Activated T-cell treated with anti-CD3 and anti-CD28 coated beads for 1 hour (primary cell): Measurements from ENCODE around the gene WDR73.
A peak's percentile ranks its signal among the peaks of the same experiment; 100 is the strongest.
"Not testable (repeated sequence)": the region's sequence is repeated elsewhere in the genome, so short reads cannot be mapped to it uniquely, and the experiment has no call there.

Experiments
- DNase-seq: peaks from one replicate; pipeline ENCODE4 v3.0.0-alpha.2; 2020; ENCODE audit warnings: low read depth

Gene WDR73

DNA sequence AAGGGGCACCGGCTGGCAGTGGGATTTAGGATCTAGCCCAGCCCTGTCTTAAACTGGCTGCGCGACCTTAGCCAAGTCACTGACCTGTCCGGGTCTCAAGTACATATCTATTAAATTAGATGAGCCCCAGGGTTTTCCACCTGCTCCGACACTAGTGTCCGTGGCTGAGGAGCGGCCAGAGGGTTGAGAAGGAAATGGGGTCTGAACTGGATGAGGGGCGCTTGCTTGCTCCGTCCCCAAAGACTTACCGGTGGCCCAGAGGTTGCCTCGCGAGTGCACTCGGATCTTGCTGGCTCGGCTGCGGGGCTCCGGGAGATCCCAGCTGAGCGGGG is 3.6 kb upstream of the WDR73 start:
- DNase-seq: no peak

DNA sequence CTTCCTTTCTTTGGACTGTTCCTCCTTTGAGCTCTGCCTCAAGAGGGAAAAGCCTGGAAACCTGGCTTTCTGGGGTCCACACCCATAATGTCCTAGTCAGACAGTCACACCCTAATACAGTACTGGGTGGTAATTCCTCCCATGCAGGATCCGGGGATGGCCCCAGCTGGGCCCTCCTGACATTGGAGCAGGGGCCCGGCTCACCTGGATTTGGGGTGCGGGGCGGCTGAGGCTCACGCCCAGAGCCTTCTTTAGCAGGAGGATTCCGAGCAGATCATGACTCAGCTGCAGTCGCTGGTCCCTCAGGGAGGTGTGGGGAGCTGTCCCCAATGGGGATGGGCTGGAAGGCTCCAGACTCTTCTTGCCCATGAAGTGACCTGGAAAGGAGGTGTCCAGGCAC is 2.9 kb upstream of the WDR73 start:
- no peak for DNase-seq

DNA sequence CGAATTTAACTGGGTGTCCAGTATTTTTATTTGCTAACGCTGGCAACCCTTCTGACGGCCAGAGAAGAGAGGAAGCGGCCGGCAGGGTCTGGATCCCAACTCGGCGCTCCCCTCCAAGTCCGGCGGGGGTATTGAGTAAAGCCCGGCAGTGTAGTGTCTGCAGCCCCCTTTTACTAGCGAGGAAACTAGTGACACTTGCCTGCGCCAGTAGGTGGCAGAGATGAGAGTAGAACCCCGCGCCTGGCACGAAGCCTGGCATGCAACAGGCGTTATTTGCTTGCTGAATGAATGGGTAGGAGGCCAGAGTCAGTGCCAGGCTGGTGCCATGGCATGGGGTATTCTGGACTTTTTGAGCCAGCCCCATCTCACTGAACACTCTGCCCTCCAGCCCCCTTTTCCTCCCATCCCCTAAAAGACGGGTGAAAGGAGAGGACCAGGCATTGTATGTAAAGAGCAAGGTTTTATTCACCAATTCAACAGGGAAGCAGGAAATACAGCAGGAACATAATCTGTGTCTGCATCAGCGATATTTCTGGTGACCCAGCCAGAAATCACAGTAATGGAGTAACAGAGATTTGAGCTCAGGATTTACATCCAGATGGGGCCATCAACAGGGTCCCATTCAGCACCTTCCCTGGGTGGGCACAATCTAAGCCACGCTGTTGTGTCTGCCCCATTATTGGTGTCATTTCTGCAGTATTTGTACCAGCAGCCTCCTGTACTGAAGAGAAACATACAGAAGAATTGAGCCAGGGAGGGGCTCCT is 788 bp upstream of the WDR73 start:
- DNase-seq: peak; percentile 64

DNA sequence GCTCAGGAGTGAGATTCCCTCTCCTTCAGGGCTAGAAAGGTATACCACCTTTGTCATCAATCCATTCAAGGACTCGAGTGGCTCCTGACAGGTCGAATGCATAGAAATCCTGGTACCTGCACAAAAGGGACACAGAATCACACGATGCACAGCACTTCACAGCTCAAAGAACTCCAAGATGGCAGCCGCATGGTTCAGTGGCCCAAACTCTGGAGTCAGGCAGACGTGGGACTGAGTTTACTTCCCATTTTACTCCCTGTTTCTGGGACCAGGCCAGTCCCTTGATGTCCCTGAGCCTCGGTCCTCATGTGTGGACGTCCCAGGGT is 536 bp downstream of the WDR73 start:
- no peak for DNase-seq

DNA sequence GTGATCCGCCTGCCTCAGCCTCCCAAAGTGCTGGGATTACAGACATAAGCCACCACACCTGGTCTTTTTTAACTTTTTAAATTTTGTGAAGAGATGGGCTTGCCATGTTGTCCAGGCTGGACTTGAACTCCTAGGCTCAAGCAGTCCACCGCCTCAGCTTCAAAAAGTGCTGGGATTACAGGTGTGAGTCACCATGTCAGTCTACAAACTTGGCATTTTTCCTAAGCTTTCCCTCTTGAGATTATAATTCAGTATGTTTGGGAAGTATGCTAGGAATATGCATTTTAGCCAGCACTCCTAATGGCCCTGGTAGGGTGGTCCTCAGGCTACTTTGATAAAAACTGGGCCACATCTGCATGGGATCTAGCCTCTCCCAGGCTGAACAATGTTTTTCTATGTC is 4.4 kb downstream of the WDR73 start:
- DNase-seq: no peak

DNA sequence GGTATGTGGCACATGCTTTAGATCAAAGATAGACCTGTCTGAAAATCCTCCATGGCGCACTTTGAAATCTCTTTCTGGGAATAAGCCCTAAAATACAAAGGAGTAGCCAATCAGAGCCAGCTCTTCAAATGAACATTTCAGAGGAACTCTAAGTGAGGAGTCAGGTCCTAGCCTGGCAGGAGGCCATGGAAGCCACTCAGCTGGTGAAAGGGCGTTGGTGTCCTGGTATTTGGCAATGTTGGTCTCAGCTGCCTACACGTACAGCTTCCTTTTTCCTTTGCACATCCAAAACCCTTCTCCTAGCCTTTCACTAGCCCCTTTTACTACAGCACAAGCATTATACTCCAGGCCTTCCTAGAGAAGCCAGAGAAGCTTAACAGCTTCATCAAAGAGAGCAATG is 5.5 kb downstream of the WDR73 start:
- no peak for DNase-seq

DNA sequence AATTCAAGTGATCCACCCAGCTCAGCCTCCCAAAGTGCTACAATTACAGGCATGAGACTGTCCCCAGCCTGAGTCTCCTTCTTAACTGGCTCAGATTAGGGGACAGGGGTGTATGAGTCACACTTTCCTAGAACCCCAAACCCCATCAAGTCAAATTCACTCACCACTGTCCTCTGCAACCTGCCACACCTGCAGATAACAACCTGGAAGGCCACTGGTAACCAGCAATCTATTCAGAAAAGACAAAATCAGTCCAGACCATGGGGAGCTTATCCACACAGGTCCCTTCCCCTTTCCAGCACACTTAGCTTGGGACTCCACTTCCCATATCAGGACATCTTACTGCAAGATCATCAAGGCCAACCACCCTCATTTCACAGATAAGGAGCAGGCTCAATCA is 6.4 kb downstream of the WDR73 start:
- no peak for DNase-seq

DNA sequence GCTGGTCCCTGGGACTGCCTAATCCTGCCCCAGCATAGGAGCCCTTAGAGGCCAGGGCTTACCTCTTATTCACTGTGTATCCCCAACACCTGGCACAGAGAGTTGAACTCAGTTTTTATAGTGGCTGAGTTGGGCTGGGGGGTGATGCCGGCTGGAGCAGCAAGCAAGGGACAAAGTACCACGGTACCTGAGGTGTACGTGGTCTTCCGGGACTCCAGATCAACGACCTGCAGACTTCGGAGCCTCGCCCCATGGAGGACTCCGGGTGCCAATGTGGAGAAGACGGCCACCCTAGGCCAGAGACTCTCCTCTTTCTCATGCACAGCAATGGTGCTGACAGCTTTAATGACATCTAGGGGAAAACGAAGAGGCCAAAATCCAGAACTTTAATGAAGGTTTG is 8.1 kb downstream of the WDR73 start:
- DNase-seq: no peak

DNA sequence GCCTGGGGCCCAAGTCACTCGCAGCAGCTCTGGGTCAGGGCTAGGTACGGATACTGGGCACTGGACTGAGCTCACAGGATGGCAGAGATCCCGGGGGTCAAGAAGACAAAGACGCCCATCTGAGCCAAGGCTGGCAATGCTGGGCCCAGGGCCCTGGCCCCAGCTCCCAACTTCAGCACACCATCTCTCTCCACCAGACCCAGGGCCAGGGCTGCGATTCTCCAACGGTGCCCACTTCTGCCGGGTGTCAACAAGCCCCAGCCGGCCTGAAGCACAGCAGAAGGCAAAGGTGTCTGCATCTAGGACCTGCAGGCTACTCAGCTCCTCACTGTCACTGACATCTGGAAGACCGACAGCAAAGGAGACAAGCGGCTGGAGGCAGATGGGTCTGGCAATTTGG is 8.6 kb downstream of the WDR73 start:
- DNase-seq: no peak

DNA sequence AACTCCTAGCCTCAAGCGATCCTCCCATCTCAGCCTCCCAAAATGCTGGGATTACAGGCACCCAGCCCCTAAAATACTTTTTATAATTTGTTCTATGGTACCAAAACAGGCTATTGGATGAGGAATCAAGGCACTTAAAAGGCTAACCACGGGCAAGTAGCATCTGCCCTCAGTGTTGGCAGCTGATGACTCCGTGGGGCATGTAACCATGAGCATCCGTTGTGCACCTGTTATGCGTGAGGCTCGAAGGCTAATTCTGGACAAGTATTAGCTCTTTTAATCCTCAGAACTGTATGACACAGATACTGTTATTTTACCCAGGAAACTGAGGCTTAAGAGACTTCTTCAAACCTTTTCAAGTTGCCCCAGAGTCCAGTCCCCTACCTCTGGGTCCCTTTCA is 10.2 kb downstream of the WDR73 start:
- no peak for DNase-seq

DNA sequence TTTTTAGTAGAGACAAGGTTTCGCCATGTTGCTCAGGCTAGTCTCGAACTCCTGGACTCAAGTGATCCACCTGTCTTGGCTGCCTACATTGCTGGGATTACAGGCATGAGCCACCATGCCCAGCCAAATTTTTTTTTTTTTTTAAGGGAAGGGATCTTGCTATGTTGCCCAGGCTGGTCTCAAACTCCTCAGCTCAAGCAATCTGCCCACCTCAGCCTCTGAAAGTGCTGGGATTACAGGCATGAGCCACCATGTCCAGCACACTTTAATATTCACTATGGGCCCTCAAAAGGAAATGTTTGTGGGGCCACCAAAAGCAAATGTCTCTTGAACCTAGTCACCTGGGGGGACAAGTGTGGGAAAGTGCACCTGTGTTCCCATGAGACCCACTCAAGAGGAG is 11.4 kb downstream of the WDR73 start:
- not testable (repeated sequence) for DNase-seq

DNA sequence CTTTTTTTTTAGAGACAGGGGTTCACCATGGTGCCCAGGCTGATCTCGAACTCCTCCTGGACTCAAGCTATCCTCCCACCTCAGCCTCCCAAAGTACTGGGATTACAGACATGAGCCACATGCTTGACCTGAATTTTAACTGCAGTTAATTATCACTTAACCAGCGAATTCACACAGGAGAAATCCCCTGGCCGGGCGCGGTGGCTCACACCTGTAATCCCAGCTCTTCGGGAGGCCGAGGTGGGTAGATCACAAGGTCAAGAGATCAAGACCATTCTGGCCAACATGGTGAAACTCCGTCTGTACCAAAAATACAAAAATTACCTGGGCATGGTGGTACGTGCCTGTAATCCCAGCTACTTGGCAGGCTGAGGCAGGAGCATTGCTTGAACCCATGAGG is 12.2 kb downstream of the WDR73 start:
- not testable (repeated sequence) for DNase-seq

DNA sequence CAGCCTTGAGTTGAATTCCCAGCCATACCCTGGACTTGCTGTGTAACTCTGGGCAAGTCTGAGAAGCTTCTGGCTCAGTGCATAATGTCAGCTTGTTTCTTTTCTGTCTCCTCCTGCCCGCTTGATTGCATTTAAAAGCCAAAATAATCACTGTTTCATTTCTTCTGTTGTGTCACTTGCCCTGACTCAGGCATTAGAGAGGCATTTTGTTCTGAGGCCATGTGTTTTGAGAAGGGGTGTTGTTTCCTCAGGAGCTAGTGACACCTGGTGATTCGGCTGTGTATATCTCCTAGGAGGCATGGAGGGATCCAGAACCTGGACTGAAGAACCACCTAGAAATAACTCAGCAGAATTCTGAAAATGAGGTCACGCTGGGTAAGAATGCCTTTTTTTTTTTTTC is 16.0 kb downstream of the WDR73 start:
- DNase-seq: no peak

DNA sequence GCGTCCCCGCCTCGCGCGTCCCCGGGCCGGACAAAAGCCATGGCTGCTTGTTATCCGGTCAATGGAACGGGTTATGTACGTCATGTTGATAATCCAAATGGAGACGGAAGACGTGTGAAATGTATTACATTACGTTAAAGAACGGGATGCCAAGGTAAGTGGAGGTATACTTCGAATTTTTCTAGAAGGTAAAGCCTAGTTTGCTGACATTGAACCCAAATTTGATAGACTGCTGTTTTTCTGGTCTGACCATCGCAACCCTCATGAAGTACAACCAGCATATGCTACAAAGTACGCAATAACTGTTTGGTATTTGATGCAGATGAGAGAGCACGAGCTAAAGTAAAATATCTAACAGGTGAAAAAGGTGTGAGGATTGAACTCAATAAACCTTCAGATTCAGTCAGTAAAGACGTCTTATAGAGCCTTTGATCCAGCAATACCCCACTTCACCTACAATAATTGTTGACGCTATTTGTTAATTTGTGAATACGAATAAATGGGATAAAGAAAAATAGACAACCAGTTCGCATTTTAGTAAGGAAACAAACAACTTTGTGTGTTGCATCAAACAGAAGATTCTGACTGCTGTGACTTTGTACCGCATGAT is 19.8 kb downstream of the WDR73 start:
- no peak for DNase-seq

DNA sequence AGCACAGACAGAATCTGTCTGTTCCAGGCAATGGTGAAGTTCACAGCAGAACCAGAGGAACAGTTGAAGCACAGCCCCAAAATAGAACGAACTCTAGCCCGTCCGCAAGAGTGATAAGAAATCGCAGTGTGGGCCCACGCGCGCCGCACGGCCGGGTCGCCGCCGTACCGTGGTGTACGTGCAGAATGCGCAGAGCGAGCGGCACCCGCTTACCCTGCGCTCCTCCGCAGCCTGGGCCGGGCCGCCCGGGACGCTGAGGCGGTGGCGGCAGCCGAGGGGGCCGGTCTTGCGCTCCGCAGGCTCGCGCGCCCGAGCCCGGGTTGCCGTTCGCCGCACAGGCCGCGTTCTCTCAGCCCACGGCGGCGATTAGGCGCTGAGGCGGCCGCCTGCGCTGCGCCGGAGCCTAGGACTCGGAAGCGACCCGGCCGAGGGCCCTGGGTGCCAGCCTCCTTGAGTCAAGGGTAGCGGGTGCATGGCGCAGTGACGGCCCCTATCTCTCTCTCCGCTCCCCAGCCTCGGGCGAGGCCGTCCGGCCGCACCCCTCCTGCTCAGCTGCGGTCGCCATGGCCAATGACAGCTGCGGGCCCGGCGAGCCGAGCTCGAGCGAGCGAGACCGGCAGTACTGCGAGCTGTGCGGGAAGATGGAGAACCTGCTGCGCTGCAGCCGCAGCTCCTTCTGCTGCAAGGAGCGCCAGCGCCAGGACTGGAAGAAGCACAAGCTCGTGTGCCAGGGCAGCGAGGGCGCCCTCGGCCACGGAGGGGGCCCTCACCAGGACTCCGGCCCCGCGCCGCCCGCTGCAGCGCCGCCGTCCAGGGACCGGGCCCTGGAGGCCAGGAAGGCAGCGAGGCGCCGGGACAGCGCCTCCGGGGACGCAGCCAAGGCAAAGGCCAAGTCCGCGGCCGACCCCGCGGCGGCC is 20.5 kb downstream of the WDR73 start:
- peak; percentile 45 for DNase-seq

DNA sequence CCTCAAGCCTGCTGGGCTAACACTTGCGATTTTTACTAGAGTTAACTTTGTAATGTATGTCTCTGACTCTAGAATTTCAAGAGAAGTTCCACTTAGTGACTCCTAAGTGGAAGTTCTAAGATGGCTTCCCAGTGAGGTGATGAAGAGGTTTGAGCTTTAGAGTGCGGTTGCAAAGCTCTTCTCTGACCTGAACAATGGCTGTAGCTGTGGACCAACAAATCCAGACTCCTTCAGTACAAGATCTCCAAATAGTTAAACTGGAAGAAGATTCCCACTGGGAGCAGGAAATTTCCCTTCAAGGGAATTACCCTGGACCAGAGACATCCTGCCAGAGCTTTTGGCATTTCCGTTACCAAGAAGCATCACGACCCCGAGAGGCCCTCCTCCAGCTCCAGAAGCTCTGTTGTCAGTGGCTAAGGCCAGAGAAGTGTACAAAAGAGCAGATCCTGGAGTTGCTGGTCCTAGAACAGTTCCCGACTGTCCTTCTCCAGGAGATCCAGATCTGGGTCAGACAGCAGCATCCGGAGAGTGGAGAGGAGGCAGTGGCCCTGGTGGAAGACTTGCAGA is 22.3 kb downstream of the WDR73 start:
- no peak for DNase-seq

DNA sequence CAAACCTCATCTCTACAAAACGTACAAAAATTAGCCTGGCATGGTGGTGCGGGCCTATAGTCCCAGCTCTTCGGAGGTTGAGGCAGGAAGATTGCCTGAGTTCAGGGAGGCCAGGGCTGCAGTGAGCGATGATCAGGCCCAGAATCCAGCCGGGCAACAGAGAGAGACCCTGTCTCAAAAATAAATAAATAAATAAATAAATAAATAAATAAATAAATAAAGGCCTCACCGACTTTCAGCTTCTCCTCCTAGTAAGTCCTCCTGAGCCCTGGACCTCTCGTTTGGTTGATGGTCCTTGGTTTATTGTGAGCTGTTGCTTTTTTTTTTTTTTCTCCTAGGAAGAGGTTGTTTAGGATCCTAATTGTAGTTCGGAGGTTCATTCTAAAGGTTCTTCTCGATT is 25.1 kb downstream of the WDR73 start:
- no peak for DNase-seq

DNA sequence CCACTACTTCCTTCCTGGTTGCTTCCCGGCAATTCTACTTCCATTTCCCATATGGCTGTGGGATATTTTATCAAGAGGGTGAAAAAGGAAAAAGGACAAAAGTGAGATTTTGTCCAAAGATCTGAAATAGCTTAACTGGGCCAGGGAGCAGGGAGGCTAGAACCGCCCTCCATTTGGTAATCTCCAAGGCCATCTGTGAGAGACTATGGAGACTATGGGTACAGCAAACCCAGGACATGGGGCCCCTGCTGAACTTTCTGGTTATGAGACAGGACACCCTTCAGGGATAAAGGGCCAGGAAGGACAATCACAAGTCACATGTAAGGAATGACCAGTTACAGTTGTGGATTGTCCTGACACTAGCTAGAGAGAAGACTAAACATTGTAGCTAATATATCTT is 29.0 kb downstream of the WDR73 start:
- DNase-seq: no peak

DNA sequence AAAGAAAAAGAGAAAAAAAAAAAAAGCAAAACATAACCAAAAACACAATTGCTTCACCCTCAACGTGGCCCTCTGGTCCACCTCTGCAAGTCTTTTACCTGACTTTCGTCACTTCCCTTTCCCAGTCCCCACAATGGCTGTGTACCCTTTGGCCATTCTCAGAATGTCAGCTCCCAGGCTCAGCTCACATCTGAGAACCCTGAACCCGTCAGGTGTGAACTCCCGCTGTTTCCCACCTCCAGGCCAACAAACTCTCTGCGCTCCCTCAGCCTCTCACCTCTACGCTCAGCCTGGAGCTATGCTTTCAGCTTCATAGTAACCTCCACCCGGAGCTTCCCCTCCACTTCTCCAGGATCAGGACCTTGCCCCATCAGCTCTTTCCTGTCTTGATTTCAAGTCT is 29.7 kb downstream of the WDR73 start:
- no peak for DNase-seq

DNA sequence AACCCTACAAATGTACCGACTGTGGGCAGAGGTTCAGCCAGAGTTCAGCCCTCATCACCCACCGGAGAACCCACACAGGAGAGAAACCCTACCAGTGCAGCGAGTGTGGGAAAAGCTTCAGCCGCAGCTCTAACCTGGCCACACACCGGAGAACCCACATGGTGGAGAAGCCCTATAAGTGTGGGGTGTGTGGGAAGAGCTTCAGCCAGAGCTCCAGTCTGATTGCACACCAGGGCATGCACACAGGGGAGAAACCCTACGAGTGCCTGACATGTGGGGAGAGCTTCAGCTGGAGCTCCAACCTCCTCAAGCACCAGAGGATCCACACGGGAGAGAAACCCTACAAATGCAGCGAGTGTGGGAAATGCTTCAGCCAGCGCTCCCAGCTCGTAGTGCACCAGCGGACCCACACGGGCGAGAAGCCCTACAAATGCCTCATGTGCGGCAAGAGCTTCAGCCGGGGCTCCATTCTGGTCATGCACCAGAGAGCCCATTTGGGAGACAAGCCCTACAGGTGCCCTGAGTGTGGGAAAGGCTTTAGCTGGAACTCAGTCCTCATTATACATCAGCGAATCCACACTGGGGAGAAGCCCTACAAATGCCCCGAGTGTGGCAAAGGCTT is 32.6 kb downstream of the WDR73 start:
- DNase-seq: no peak

DNA sequence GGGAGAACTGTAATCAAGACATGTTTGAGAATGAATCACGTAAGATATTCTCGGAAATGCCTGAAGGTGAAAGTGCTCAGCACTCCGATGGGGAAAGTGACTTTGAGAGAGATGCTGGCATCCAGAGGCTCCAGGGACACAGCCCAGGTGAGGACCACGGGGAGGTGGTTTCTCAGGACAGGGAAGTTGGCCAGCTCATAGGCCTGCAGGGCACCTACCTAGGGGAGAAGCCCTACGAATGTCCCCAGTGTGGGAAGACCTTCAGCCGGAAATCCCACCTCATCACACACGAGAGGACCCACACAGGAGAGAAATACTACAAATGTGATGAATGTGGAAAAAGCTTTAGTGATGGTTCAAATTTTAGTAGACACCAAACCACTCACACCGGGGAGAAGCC is 33.5 kb downstream of the WDR73 start:
- DNase-seq: no peak

DNA sequence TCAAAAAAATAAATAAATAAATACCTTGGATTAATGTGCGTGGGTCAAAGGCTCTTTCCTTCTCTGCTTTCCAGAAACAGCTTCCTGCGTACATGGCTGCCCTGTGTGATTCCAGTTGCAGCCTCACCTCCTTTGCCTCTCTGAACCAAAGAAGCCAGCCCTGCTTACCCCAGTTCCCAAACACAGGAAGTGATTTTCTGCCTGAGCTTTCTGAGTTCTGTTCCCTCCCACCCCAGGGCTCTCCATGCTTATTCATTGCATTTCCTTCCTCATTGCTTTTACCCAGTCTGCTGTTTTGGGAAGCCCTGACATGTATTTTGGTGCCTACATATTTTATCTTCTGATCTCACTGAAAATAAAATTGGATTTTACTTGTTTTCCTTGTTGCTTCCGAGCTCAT is 37.8 kb downstream of the WDR73 start:
- no peak for DNase-seq

DNA sequence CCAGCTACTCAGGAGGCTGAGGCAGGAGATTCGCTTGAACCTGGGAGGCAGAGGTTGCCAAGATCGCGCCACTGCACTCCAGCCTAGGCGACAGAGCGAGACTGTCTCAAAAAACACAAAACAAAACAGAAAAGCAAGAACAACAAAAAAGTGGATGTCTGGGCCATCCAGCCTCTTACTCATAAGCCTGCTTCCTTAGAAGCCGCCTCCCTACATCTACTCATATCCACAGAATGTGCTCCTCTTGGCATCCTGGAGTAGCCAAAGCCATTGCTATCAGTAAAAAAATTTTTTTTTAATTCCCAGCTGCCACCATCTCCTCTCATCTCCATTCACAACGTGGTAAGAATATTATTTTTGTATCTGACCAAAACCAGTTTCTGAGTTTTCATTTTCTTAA is 42.5 kb downstream of the WDR73 start:
- DNase-seq: no peak
